ENCODE results near the gene COA8.

The COA8 gene

DNA sequence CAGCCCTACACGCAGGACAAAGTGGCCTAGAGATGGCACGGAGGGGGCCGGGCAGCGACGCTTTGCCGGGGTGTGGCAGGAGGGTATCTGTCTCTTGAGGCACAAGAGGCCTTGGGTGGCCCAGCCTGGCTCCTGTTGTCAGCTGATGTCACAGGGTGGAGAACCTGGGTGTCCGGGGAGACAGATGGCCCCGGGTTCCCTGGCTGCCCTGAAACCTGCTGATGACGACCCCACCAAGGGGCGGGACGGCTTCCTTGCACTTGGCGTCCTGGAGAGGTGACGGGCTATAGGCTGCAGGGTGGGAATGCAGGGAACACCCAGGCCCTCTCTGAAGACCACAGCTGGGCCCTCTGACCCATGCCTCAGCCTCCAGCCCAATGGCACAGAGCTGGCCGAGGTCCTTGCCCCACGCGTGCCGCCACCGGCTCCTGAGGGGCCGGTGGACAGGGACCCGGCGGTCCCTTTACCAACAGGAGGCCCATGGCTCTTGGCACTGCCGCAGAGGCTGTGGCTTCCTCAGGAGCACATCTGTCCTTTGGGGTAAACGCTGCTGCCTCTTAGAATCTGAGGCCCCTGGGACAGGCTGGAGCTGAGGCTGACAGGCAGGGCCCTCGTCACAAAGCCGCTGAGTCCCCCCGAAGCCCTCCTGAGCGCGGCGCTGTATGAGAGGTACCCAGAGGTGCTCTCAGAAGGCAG, 17.4 kb upstream of the COA8 start:
- TF ChIP-seq, protein P1, sequence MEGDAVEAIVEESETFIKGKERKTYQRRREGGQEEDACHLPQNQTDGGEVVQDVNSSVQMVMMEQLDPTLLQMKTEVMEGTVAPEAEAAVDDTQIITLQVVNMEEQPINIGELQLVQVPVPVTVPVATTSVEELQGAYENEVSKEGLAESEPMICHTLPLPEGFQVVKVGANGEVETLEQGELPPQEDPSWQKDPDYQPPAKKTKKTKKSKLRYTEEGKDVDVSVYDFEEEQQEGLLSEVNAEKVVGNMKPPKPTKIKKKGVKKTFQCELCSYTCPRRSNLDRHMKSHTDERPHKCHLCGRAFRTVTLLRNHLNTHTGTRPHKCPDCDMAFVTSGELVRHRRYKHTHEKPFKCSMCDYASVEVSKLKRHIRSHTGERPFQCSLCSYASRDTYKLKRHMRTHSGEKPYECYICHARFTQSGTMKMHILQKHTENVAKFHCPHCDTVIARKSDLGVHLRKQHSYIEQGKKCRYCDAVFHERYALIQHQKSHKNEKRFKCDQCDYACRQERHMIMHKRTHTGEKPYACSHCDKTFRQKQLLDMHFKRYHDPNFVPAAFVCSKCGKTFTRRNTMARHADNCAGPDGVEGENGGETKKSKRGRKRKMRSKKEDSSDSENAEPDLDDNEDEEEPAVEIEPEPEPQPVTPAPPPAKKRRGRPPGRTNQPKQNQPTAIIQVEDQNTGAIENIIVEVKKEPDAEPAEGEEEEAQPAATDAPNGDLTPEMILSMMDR (IDR thresholded peaks at IDR 0.05; ENCODE audit: low read depth, low read length): no peak
- DNase-seq (ENCODE audit: extremely low read depth, low read depth): no peak

DNA sequence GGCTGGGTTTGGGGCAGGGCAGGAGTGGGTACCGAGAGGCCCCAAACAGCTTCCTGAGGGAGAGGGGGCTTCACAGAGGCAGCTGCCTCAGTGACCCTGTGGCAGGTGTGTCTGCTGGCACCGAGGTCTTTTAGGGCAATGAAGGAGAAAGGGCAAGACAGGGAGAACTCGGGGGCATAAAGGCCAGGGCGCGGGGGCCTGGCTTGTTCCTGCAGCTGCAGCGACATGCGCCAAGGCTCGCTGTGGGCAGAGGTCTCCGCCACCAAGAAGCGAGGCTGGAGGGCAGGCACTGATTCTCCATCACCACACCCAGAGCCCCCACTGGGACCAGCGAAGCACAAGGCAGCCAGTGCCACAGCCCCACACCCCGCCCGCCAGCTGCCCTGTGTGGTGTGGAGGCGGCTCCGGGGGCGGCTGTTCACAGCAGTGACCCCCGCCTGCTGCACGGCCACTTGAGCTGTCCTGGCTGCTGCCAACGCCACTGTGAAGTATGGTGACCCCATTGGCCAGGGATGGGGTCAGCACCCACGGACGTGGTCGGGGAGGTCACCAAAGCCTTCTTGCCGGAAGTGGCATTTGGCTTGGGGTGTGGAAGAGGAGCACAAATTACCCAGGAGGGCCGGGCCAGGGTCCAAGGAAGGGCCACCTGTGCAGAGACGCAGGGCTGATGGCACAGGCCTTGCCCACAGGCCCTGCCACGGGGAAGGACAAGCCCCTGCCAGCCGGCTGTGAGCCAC, 16.7 kb upstream of the COA8 start:
- DNase-seq (ENCODE audit: extremely low read depth, low read depth): no peak
- TF ChIP-seq, protein P1 (IDR thresholded peaks at IDR 0.05; ENCODE audit: low read depth, low read length): no peak

DNA sequence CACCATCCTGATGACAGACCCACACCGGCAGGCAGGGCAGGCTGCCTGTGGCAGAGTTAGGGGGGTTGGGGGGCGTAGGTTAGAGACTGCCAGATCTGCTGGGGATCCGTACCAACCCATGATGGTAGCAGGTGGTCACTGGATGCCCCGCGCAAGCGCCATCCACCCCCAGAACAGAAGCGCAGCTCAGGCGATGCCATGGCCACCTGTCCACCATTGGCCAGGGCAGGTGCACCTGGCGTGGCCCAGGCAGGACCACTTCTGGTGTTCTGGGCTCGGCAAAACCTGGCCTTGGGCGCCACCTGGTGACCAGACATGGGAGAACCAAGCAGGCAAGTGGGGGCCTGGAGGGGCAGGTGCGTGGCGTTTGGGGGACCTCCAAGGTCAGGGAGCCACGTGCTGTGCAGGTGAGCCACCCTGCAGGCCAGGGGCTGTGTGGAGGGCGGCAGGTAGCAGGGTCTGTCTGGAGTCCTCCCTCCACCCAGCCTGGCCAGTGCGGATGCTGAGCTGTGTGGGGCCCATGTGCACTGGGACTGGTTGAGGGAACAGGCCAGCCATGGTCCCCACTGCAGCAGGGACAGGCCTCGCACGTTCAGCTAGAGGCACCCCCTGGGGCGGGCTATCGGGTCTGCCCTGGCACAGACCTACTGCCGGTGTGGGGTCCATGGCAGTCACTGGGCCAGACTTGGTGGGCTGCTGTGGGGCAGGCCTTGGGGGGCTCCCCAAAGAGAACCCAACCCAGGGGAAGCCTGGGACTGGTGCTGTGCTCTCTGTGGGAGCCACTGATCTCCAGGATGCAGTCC, 15.9 kb upstream of the COA8 start:
- TF ChIP-seq, protein P1 (IDR thresholded peaks at IDR 0.05; ENCODE audit: low read depth, low read length): peak; percentile 83
- no peak for DNase-seq (ENCODE audit: extremely low read depth, low read depth)

DNA sequence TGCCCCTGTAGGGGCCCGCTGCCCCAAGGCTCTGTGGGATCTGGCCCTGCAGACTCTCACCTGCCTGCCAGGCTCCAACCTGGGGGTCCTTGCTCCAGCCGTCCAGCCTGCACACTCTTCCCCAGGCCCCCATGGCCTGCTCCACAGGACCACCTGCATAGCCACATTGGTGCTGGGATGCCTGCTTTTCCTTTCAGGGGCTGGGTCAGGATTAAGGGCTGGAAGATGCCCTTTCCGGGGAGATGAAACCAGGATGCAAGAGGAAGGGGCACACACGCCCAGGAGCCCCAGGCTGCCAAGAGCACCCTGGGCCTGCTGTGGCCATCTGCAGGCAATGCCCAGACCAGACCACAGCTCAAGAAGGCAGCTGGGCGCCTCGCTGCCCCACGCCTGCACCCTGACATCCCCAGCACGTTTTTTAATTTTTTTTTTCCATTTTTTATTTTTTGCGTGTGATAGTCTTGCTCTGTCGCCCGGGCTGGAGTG, 15.3 kb upstream of the COA8 start:
- TF ChIP-seq, protein P1 (IDR thresholded peaks at IDR 0.05; ENCODE audit: low read depth, low read length): no peak

DNA sequence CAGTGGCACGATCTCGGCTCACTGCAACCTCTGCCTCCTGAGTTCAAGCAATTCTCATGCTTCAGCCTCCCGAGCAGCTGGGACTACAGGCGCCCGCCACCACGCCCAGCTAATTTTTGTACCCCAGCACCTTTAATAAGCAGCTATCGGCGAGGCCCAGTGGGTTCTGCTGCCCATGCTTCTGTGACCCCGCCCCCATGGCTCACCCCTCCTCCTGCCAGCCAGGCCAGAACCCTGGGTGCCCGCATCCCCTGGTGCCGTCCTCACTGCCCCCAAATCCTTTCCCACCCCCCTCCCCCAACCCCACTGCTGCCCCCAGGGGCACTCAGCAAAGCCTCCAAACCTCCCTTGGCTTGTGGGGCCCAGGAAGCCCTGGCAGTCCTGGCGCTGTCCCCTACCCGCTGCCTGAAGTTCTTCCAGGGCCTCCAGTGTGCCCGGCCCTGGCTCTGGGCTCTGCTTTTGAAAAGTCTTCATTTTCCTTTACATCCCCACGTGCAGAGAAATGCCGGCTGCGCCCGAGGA, 14.8 kb upstream of the COA8 start:
- TF ChIP-seq, protein P1 (IDR thresholded peaks at IDR 0.05; ENCODE audit: low read depth, low read length): no peak
- no peak for DNase-seq (ENCODE audit: extremely low read depth, low read depth)

More for the DNA sequence above, 15.3 kb upstream of the COA8 start:
- no peak for DNase-seq (ENCODE audit: extremely low read depth, low read depth)

DNA sequence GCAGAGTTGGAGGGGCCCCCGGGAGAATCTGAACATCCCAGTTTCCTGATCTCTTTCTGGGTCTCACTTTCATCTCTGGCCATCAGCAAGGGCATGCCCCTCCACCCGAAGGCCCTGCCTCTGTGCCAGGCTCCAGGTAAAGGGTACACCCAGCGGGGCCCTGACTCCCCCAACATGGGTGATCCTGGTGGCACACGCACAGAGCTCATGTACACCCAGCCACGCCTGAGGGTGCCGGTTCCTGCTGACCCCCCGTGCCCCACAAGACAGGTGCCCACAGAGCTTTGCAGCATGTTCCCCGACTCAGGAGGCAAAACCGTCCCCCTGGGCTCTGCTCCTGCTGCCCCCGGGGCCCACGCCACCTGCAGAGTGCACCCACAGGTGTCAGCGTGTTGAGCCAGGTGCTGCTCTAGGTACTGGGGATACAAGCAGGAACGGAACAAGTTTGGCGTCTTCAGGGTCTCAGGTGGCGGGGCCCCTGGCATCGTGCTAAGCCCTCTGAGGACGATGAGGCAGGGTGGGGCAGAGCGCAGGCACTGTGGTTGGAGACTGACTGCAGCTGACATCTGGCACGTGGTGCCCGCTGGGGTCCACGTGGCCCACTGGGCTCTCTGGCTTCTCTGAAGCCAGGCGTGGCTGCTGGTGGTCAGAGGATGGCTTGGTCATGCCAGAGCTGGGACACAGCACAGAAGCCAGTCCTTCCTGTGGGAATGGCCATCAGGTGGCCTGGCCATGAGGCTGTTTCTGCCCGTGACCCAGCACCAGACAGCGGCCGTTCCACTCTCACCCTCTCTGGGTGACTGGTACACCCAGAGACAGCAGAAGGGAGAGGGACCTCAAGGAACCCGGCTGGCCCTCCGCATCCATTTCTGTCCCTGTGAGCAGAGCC, 14.1 kb upstream of the COA8 start:
- no peak for DNase-seq (ENCODE audit: extremely low read depth, low read depth)
- TF ChIP-seq, protein P1 (IDR thresholded peaks at IDR 0.05; ENCODE audit: low read depth, low read length): no peak

Measured in AG09319 (cell line).